ENCODE measurements around the gene ENTPD8. TPM values are rescaled to one million over a fixed set of nuclear protein-coding genes. Genes with fewer than 3 reads are reported as not detected.

ENTPD8 gene
- total RNA-seq, 2 experiments from 2014 or later: not detected

- Histone ChIP-seq H3K9me3 (ENCODE audit: low read length) (no peaks in the 10 kb centered on the region), H3K36me3 (ENCODE audit: insufficient read depth, low read length) (no peaks in the 10 kb centered on the region), H3K4me3 (ENCODE audit: low read depth, low read length, poor library complexity, severe bottlenecking) (no peak overlapping the region), H3K4me1 (ENCODE audit: insufficient read depth, low read length, poor library complexity, severe bottlenecking) (peaks cover 10% of the 10 kb centered on the region), H4K20me1 (ENCODE audit: insufficient read depth, low read length) (no peaks in the 10 kb centered on the region; the same call in 1 of the 2 replicates), H2AFZ (ENCODE audit: low read length) (no peak overlapping the region), H3K9me2 (ENCODE audit: insufficient read depth, low read length) (no peaks in the 10 kb centered on the region), H3K27ac (ENCODE audit: low read depth, low read length, poor library complexity, severe bottlenecking) (no peak overlapping the region), H3K4me2 (ENCODE audit: low read length) (no peak overlapping the region), H3K79me2 (ENCODE audit: insufficient read depth, low read depth, low read length) (no peaks in the 10 kb centered on the region)
- ChIA-PET POLR2A (no interaction called here), CTCF (ENCODE audit: unreplicated experiment) (no interaction called here)
- intact Hi-C loops (cut with micrococcal nuclease; ENCODE audit: unreplicated experiment): no loop called here
- DNase-seq (ENCODE audit: low spot score): no peak
- TF ChIP-seq CTCF (conservative IDR thresholded peaks at IDR 0.05; ENCODE audit: low read length): no peak
- no TSS peak for BruUV-seq (replicated peaks)
Observed at GRCh38 chr9:137434498-137435380, 6.4 kb downstream of the ENTPD8 start.

- Histone ChIP-seq H4K20me1 (ENCODE audit: insufficient read depth, low read length) (no peaks in the 10 kb centered on the region; the same call in 1 of the 2 replicates), H3K9me2 (ENCODE audit: insufficient read depth, low read length) (no peaks in the 10 kb centered on the region), H3K4me1 (ENCODE audit: insufficient read depth, low read length, poor library complexity, severe bottlenecking) (peaks cover 15% of the 10 kb centered on the region), H3K9me3 (ENCODE audit: low read length) (no peaks in the 10 kb centered on the region), H3K4me2 (ENCODE audit: low read length) (no peak overlapping the region), H3K79me2 (ENCODE audit: insufficient read depth, low read depth, low read length) (no peaks in the 10 kb centered on the region), H3K4me3 (ENCODE audit: low read depth, low read length, poor library complexity, severe bottlenecking) (no peak overlapping the region), H3K27ac (ENCODE audit: low read depth, low read length, poor library complexity, severe bottlenecking) (no peak overlapping the region), H2AFZ (ENCODE audit: low read length) (no peak overlapping the region), H3K36me3 (ENCODE audit: insufficient read depth, low read length) (no peaks in the 10 kb centered on the region)
- ChIA-PET CTCF (ENCODE audit: unreplicated experiment) (no interaction called here), POLR2A (no interaction called here)
- no peak for DNase-seq (ENCODE audit: low spot score)
- intact Hi-C loops (cut with micrococcal nuclease; ENCODE audit: unreplicated experiment): no loop called here
- no TSS peak for BruUV-seq (replicated peaks)
- no peak for TF ChIP-seq CTCF (conservative IDR thresholded peaks at IDR 0.05; ENCODE audit: low read length)
- no peak for TF ChIP-seq EZH2phosphoT487 (IDR thresholded peaks at IDR 0.05; ENCODE audit: borderline replicate concordance, low read depth, low read length)
Observed at GRCh38 chr9:137433916-137434431, 7.2 kb downstream of the ENTPD8 start.

GRCh38 chr9:137433349-137433915 is 7.7 kb downstream of the ENTPD8 start:
- Histone ChIP-seq H3K4me2 (ENCODE audit: low read length) (no peak overlapping the region), H2AFZ (ENCODE audit: low read length) (no peak overlapping the region), H3K4me3 (ENCODE audit: low read depth, low read length, poor library complexity, severe bottlenecking) (no peak overlapping the region), H3K27ac (ENCODE audit: low read depth, low read length, poor library complexity, severe bottlenecking) (no peak overlapping the region), H3K9me2 (ENCODE audit: insufficient read depth, low read length) (no peaks in the 10 kb centered on the region), H3K4me1 (ENCODE audit: insufficient read depth, low read length, poor library complexity, severe bottlenecking) (peaks cover 18% of the 10 kb centered on the region), H3K9me3 (ENCODE audit: low read length) (no peaks in the 10 kb centered on the region), H3K79me2 (ENCODE audit: insufficient read depth, low read depth, low read length) (no peaks in the 10 kb centered on the region), H3K36me3 (ENCODE audit: insufficient read depth, low read length) (no peaks in the 10 kb centered on the region), H4K20me1 (ENCODE audit: insufficient read depth, low read length) (no peaks in the 10 kb centered on the region; the same call in 1 of the 2 replicates)
- TF ChIP-seq CTCF (conservative IDR thresholded peaks at IDR 0.05; ENCODE audit: low read length) (no peak), EZH2phosphoT487 (IDR thresholded peaks at IDR 0.05; ENCODE audit: borderline replicate concordance, low read depth, low read length) (no peak)
- no TSS peak for BruUV-seq (replicated peaks)
- intact Hi-C loops (cut with micrococcal nuclease; ENCODE audit: unreplicated experiment): no loop called here
- POLR2A ChIA-PET: no interaction called here
- DNase-seq (ENCODE audit: low spot score): no peak
- CTCF ChIA-PET (ENCODE audit: unreplicated experiment): no interaction called here
